Left colon (tissue), 2 donors: ENCODE results near the gene THOP1. TPM values are rescaled to one million over a fixed set of nuclear protein-coding genes. Genes with fewer than 3 reads are reported as not detected.

Experiments used
- ATAC-seq: fragments of 200-7000 bp; cut with Tn5 transposase; one replicate; pipeline ENCODE4 v1.9.1; 2020; ENCODE audit warnings: mild to moderate bottlenecking, moderate library complexity
- DNase-seq, 2 donors: peaks; one replicate each; pipeline ENCODE4 v3.0.0-alpha.2; 2020
- intact Hi-C, 2 donors: fragments of 100-400 bp; cut with DNase I in 1 of 2; cut with micrococcal nuclease in 1 of 2; formaldehyde crosslinking; loops; one replicate each; pipeline versions ENCODE4 v1.11.2 to v1.14.0; 2022; cut with DNase I, micrococcal nuclease
- total RNA-seq, 2 donors: library from RNA; stranded (reverse); fragmentation: NEBNext Ultra II Directional; extraction: Animal tissue kit (Norgen Biotek cat#: 25700); gene quantifications; one replicate each; pipeline ENCODE4 v1.2.1, GENCODE V29; 2021
- donor health status: DM: no; HTN: no; CAD: no.
- donor health status: DM: yes; HTN: yes; CAD: no.

THOP1 gene
- total RNA-seq, 2 donors from 2014 or later: 43.6 to 46.0 TPM

- DNase-seq (no peak), ATAC-seq (no peak)
- intact Hi-C loops: no loop called here
Measured at GRCh38 chr19:2796659-2797266, 11.5 kb downstream of the THOP1 start.

- no peak for ATAC-seq
- DNase-seq: no peak
- intact Hi-C loops: no loop called here
Measured at GRCh38 chr19:2797280-2797679, 12.0 kb downstream of the THOP1 start.

GRCh38 chr19:2798158-2798685 is 12.9 kb downstream of the THOP1 start:
- no peak for DNase-seq
- no peak for ATAC-seq
- intact Hi-C loops: no loop called here

- ATAC-seq (no peak), DNase-seq (no peak)
- intact Hi-C loops: no loop called here
Measured at GRCh38 chr19:2798733-2799132, 13.4 kb downstream of the THOP1 start.

GRCh38 chr19:2799273-2800020 is 14.1 kb downstream of the THOP1 start:
- ATAC-seq (no peak), DNase-seq (no peak)
- intact Hi-C loops: no loop called here

- intact Hi-C loops: no loop called here
Measured at GRCh38 chr19:2800506-2800905, 15.2 kb downstream of the THOP1 start.

GRCh38 chr19:2802826-2803225 is 17.5 kb downstream of the THOP1 start:
- intact Hi-C loops: no loop called here
- no peak for DNase-seq
- no peak for ATAC-seq

More at GRCh38 chr19:2800506-2800905, 15.2 kb downstream of the THOP1 start:
- no peak for ATAC-seq
- DNase-seq: no peak

- ATAC-seq: no peak
- DNase-seq: no peak
- intact Hi-C loops: no loop called here
Measured at GRCh38 chr19:2803486-2804155, 18.3 kb downstream of the THOP1 start.

- no peak for ATAC-seq
Measured at GRCh38 chr19:2804156-2805004, 19.1 kb downstream of the THOP1 start.

GRCh38 chr19:2805261-2805900 is 20.1 kb downstream of the THOP1 start:
- ATAC-seq: no peak
- no peak for DNase-seq
- intact Hi-C loops: no loop called here

More at GRCh38 chr19:2804156-2805004, 19.1 kb downstream of the THOP1 start:
- no peak for DNase-seq
- intact Hi-C loops: no loop called here

GRCh38 chr19:2805991-2806649 is 20.8 kb downstream of the THOP1 start:
- ATAC-seq (no peak), DNase-seq (no peak)
- intact Hi-C loops: no loop called here

GRCh38 chr19:2806736-2807378 is 21.6 kb downstream of the THOP1 start:
- no peak for ATAC-seq
- intact Hi-C loops: no loop called here
- DNase-seq: no peak

GRCh38 chr19:2807379-2808128 is 22.3 kb downstream of the THOP1 start:
- DNase-seq (no peak), ATAC-seq (no peak)
- intact Hi-C loops: no loop called here

- intact Hi-C loops: no loop called here
- DNase-seq (no peak), ATAC-seq (no peak)
Measured at GRCh38 chr19:2808129-2808941, 23.0 kb downstream of the THOP1 start.

- ATAC-seq: no peak
- intact Hi-C loops: no loop called here
- DNase-seq: no peak
Measured at GRCh38 chr19:2809387-2810140, 24.3 kb downstream of the THOP1 start.
